Stimulated activated CD8-positive, alpha-beta memory T cell treated with anti-CD3 and anti-CD28 coated beads, Interleukin-15, amount 100 ng/mL, for 1 hour (primary cell): Measurements from ENCODE around the gene NR5A2.

ENCODE experiments used
- DNase-seq: peaks from one replicate; pipeline ENCODE4 v3.0.0-alpha.2; 2020; ENCODE audit warnings: low read depth

NR5A2 gene

GRCh38 chr1:200027264-200027823 is at the start of gene NR5A2:
Gene NR5A2, plus strand, starts transcription at chr1:200027710. Its CDS starts 138 bp downstream, at chr1:200027848.
- no peak for DNase-seq

- DNase-seq: no peak
Observed at GRCh38 chr1:199978408-199978940, 49.0 kb upstream of the NR5A2 start.

GRCh38 chr1:199979071-199979470 is 48.4 kb upstream of the NR5A2 start:
- no peak for DNase-seq

GRCh38 chr1:199981584-199981983 is 45.9 kb upstream of the NR5A2 start:
- DNase-seq: no peak

GRCh38 chr1:199982606-199983005 is 44.9 kb upstream of the NR5A2 start:
- DNase-seq: no peak

- no peak for DNase-seq
Observed at GRCh38 chr1:199983531-199983930, 44.0 kb upstream of the NR5A2 start.

GRCh38 chr1:199995096-199995685 is 32.3 kb upstream of the NR5A2 start:
- DNase-seq: no peak

DNA sequence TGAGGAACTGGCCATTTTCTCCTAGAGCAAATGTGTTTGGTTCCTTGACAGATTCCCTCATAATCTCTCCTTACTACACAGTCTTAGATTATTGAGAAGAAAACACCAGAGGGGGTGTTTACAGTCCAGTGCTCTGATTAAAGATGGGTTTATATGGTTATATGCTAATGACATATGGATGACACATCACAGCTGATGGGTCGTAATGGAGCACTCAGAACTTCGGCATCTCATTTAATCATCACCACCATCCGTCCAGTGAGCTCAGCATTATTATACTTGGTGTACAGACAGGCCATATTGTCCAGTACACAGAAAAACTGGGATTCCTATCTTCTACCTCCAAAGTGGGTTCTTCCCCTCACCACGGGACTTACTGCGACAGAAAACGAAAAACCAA is 22.3 kb upstream of the NR5A2 start:
- DNase-seq: no peak

GRCh38 chr1:200006711-200007110 is 20.8 kb upstream of the NR5A2 start:
- DNase-seq: no peak

GRCh38 chr1:200015811-200016210 is 11.7 kb upstream of the NR5A2 start:
- no peak for DNase-seq

DNA sequence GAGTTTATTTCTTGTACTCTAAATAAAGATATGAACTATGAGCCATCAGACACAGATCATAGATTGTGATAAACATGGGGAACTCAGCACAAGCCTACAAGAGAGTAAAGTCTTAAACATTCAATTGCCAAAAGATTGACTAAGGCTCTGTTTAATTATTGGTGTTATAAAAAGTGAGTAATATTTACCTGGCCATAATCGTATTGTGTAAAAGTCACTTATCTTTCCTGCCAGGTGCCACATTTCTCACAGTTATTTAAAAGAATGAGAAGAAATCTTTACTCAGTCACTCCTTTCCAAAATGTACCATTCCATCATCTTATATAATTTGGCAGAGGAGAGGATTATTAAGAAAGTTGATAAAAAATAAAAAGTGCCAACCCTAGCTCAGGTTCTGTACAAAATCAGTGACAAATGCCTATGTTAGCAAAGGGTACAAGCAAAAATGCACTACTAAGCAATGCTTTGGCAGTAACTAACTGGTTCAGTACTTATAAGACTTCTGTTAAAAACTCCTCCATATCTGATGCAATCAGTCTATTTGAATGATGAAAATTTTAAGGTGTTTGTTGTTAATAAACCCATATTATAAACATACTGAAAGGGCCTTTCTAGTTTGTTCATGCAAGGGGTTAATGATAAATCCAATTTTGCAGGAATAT is 5.8 kb upstream of the NR5A2 start:
- DNase-seq: no peak

DNA sequence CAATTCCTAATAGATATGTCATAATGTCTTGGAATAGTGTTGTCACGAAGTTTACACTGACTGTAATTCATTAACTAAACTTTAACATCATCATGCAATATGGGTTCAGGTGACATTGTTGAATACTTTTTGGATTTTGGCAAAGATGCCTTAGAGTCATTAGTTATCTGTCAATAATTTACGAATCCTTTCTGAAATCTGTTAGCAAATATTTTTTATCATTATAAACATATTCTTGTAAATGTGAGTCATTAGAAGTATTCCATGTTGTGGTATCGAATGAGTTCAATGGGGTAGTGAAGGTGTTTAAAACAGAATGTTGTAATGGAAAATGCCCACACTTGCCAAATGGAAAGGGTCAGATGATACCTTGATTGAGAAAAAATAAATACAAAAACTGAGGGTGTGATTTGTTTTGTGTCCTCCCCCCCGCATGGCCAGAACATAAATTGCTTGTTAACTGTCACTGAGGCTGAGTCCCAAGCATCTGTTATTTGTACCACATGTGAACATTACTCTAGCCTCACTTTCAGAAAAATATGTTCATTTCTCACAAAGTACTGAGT is 5.2 kb upstream of the NR5A2 start:
- no peak for DNase-seq

DNA sequence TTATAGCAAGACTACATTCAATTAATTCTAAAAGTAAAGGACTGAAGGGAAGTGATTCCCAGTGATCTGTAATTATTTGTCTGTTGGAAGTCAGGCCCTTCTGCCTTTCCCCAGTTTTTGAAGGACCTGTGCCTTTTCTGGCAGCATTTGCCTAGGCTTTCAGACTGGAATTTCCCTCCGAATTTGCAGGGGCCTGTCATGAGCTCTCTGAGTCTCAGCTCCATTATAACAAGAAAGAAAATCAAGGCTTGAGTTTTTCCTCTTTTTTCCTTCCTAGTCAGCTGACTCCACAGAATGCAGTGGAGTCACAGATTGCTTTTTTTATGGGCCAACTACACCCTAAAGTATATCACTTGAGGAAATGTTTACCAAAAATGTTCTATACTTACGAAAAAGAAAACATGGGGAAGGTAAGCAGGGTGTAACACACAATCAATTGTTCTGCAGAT is 1.1 kb downstream of the NR5A2 start:
- no peak for DNase-seq

GRCh38 chr1:200029035-200029821 is 1.7 kb downstream of the NR5A2 start:
- no peak for DNase-seq

- DNase-seq: no peak
Observed at GRCh38 chr1:200029822-200030152, 2.3 kb downstream of the NR5A2 start.

GRCh38 chr1:200030791-200031190 is 3.3 kb downstream of the NR5A2 start:
- DNase-seq: no peak

DNA sequence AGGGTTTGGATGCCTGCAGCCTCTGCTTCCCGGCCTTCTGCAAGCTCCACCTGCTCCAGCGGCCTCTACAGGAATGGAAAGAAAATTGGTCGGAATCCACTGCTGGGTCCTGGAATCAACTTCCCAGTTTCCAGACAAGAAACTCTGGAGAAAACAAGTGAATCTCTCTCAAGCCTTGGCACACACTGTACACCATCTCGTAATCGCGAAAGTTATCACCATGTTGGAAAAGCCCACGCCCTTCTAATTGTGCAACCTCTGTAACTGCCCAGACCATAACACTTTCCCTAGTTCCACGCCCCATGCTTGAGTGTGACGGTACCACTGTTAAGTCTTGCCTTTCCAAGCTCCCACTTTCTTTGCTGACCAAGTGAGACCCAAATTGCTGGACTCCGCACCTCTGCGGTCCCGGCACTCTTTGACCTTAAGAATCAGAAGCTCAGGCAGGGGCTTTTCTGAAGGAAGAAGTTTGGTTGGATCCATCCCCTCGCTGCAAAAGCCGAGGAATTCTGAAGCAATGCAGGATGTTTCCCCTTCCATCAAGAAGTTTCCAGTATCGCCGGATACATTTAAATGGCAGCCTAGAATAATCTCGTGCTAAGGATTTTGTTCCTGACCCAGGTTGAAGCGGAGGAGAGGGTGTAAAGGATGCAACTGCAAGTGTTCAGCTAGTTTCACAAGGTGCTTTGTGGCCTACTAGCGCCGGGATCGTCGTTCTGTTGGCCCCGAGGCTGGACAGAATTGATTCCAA is 6.2 kb downstream of the NR5A2 start:
- no peak for DNase-seq

DNA sequence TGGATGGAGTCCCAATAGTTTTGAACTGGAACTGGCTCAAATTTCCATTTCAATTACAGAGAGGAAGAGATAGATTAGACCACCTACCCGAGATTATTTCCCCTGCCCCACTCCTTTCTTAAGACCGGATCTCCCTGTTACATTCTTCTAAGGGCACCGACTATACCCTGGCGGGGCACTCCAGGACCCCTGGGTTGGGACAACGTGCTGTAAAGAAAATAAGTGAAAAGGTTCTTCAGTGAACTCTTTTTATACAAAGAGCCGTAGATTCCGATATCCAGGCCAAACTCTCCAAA is 6.7 kb downstream of the NR5A2 start:
- DNase-seq: no peak

DNA sequence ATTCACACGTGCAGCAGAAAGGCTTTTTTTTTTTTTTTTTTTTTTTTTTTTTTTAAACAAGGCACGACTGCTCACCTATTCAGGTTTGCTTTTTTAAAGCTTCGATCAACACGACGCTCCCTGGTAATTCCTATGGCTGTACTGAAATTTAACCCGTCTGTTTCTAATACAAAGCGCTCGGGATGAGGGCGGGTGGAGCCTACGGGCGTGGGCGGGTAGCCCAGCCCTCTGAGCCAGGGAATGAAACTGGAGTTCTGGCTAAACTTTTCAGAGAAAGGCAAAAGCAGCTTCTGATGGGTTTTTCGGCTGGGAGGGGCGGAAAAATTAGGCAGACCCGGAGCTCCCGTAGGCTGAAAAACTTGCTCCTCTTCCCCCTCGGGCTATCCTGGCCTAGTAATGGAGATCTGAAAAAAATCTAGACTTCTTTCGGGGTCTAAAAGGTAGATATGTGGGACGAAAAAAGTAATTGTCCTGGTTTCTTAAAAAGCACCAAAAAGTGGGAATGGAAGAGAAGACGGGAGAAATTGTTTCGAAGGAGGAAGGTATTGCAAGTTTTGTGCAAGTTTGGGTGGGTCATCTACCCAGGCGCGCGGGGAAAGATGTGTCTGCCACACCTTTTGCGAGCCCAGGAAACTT is 7.4 kb downstream of the NR5A2 start:
- no peak for DNase-seq

DNA sequence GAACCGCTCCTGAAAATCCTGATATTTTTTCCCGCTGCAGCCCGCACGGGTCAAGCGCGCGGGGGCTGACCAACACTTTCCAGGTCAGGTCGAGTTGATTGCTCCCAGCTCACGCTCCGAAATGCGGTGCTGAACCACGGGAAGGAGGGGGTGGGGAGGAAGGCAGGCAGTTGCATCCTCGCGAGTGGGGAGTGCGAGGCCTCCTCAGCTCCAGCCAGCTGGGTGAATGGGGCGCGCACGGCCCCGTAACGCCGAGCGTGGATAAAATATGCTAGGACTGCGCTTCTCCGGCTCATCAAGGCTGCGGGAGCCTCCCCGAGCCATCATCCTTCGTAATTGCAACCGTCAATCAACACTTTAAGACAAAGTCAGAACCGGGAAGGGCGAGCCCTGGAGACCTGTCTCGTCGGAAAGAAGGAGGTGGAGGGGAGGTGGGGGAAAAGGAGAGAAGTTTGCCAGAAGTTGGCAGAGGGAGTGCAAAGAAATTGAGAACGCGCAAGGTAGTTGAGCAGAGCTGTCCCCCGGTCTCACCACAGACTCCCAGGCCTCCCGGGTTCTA is 8.0 kb downstream of the NR5A2 start:
- DNase-seq: no peak
